ENCODE data around the gene MCRIP2.

MCRIP2 gene

GRCh38 chr16:672371-672770 is 30.7 kb downstream of the MCRIP2 start:
- DNase-seq, result no peak

- DNase-seq, result no peak
Measured at GRCh38 chr16:672851-673250, 31.2 kb downstream of the MCRIP2 start.

GRCh38 chr16:673399-673991 is 31.9 kb downstream of the MCRIP2 start:
- no peak for DNase-seq

GRCh38 chr16:674214-674881 is 32.7 kb downstream of the MCRIP2 start:
- DNase-seq, result no peak

- DNase-seq, result no peak
Measured at GRCh38 chr16:674968-675883, 33.6 kb downstream of the MCRIP2 start, which contains the start of gene RHBDL1. TSS of gene RHBDL1 (plus strand) at chr16:675671. CDS start at chr16:675791, 120 bp downstream.

- DNase-seq, result no peak
Measured at GRCh38 chr16:675884-676564, 34.4 kb downstream of the MCRIP2 start.

GRCh38 chr16:676565-676902 is 34.9 kb downstream of the MCRIP2 start:
- no peak for DNase-seq

GRCh38 chr16:676913-677312 is 35.3 kb downstream of the MCRIP2 start:
- DNase-seq, result no peak

- DNase-seq, result no peak
Measured at GRCh38 chr16:677316-678190, 35.9 kb downstream of the MCRIP2 start.

- DNase-seq, result no peak
Measured at GRCh38 chr16:678209-678857, 36.7 kb downstream of the MCRIP2 start.

GRCh38 chr16:678858-679813 is 37.5 kb downstream of the MCRIP2 start:
- DNase-seq, result peak; percentile 69

GRCh38 chr16:679814-680624 is 38.4 kb downstream of the MCRIP2 start, which contains the start of gene STUB1:
TSS of gene STUB1 (plus strand) at chr16:680410. CDS start at chr16:680526, 116 bp downstream.
- DNase-seq, result peak; percentile 83

- no peak for DNase-seq
Measured at GRCh38 chr16:680625-680945, 39.0 kb downstream of the MCRIP2 start.

GRCh38 chr16:680967-681745 is 39.5 kb downstream of the MCRIP2 start:
- DNase-seq, result peak; percentile 22

GRCh38 chr16:681746-682427 is 40.3 kb downstream of the MCRIP2 start:
- DNase-seq, result no peak

- no peak for DNase-seq
Measured at GRCh38 chr16:682493-683395, 41.1 kb downstream of the MCRIP2 start.

All from NCI-H1092 (cell line).